Skeletal muscle satellite cell (primary cell): ENCODE results near the gene TMEM37.

Experiments
- H3K27me3 ChIP-seq: 2 replicates; pipeline ENCODE4 v1.7.0; 2013; ENCODE audit warnings: low read length; ENCODE audit not compliant: control insufficient read depth, insufficient read depth
- H3K36me3 ChIP-seq: 2 replicates; pipeline ENCODE4 v1.7.0; 2013; ENCODE audit warnings: mild to moderate bottlenecking, control low read depth, low read length; ENCODE audit not compliant: insufficient read depth
- H3K4me1 ChIP-seq: 2 replicates; pipeline ENCODE4 v1.7.0; 2013; ENCODE audit warnings: low read length; ENCODE audit not compliant: control insufficient read depth, insufficient read depth
- H3K4me2 ChIP-seq: 2 replicates; pipeline ENCODE4 v1.7.0; 2013; ENCODE audit warnings: mild to moderate bottlenecking, low read length
- H3K4me3 ChIP-seq: 2 replicates; pipeline ENCODE4 v1.7.0; 2013; ENCODE audit warnings: low read length
- H3K9ac ChIP-seq: 2 replicates; pipeline ENCODE4 v1.7.0; 2013; ENCODE audit warnings: mild to moderate bottlenecking, low read depth, low read length, moderate library complexity
- H3K9me3 ChIP-seq: replicated peaks from 2 replicates; pipeline ENCODE4 v1.7.0; 2013; ENCODE audit warnings: mild to moderate bottlenecking, control low read depth, low read length

TMEM37 gene

DNA sequence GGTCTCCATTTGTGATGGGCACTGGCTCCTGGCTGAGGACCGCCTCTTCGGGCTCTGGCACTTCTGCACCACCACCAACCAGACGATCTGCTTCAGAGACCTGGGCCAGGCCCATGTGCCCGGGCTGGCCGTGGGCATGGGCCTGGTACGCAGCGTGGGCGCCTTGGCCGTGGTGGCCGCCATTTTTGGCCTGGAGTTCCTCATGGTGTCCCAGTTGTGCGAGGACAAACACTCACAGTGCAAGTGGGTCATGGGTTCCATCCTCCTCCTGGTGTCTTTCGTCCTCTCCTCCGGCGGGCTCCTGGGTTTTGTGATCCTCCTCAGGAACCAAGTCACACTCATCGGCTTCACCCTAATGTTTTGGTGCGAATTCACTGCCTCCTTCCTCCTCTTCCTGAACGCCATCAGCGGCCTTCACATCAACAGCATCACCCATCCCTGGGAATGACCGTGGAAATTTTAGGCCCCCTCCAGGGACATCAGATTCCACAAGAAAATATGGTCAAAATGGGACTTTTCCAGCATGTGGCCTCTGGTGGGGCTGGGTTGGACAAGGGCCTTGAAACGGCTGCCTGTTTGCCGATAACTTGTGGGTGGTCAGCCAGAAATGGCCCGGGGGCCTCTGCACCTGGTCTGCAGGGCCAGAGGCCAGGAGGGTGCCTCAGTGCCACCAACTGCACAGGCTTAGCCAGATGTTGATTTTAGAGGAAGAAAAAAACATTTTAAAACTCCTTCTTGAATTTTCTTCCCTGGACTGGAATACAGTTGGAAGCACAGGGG, 5.5 kb downstream of the TMEM37 start:
- Histone ChIP-seq H3K27me3 (peaks cover 65% of the 10 kb centered on the region), H3K9ac (no peak overlapping the region), H3K4me1 (peaks cover 1% of the 10 kb centered on the region), H3K36me3 (no peaks in the 10 kb centered on the region), H3K4me2 (no peak overlapping the region), H3K4me3 (no peak overlapping the region), H3K9me3 (no peaks in the 10 kb centered on the region)

DNA sequence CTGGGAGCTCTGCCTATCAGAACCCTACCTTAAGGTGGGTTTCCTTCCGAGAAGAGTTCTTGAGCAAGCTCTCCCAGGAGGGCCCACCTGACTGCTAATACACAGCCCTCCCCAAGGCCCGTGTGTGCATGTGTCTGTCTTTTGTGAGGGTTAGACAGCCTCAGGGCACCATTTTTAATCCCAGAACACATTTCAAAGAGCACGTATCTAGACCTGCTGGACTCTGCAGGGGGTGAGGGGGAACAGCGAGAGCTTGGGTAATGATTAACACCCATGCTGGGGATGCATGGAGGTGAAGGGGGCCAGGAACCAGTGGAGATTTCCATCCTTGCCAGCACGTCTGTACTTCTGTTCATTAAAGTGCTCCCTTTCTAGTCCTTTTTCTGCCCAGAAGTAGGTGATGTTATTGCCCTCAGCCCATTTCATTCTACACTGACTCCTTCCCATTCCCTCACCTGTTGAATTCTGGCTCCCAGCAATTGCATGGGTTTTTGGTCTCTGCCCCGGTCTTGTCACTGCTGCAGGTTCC, 6.5 kb downstream of the TMEM37 start:
- peaks cover 55% of the 10 kb centered on the region for H3K27me3 ChIP-seq
- H3K9me3 ChIP-seq = no peaks in the 10 kb centered on the region
- H3K9ac ChIP-seq = no peak overlapping the region
- no peak overlapping the region for H3K4me2 ChIP-seq
- no peak overlapping the region for H3K4me3 ChIP-seq
- H3K4me1 ChIP-seq = no peaks in the 10 kb centered on the region
- no peaks in the 10 kb centered on the region for H3K36me3 ChIP-seq

DNA sequence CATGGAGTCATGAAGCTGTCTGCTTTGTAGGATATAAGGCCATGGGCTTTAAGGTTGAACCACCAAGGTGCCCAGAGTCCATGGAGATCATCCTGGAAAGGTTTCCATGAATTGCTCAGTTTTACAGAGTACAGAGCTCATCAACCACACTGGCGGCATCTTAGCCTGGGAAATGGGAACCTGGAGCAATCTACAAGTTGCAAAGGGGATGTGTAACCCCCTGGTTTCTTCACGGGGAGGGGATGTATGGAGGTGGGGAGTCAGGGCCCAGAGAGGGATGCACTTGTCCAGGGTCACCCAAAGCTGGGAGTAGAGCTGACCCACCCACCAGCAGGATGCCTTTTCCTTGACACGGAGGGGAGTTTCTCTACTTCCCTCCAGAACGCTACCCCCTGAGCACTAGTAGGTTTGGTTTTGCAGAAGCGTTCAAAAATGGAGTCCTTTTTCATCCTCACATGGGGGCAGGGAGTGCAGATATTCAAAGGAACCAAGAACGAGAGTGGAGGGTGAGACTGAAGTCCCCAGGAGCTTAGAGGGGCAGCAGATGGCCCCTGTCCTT, 7.2 kb downstream of the TMEM37 start:
- Histone ChIP-seq H3K4me2 (no peak overlapping the region), H3K4me3 (no peak overlapping the region), H3K9me3 (no peaks in the 10 kb centered on the region), H3K9ac (no peak overlapping the region), H3K4me1 (no peaks in the 10 kb centered on the region), H3K36me3 (no peaks in the 10 kb centered on the region), H3K27me3 (peaks cover 51% of the 10 kb centered on the region)

- H3K9me3 ChIP-seq = no peaks in the 10 kb centered on the region
- H3K4me2 ChIP-seq = no peak overlapping the region
- H3K9ac ChIP-seq = no peak overlapping the region
- peaks cover 48% of the 10 kb centered on the region for H3K27me3 ChIP-seq
- H3K4me1 ChIP-seq = no peaks in the 10 kb centered on the region
- no peaks in the 10 kb centered on the region for H3K36me3 ChIP-seq
- H3K4me3 ChIP-seq = no peak overlapping the region
These were observed 8.2 kb downstream of the TMEM37 start for GRCh38 chr2:119439574-119440500.

DNA sequence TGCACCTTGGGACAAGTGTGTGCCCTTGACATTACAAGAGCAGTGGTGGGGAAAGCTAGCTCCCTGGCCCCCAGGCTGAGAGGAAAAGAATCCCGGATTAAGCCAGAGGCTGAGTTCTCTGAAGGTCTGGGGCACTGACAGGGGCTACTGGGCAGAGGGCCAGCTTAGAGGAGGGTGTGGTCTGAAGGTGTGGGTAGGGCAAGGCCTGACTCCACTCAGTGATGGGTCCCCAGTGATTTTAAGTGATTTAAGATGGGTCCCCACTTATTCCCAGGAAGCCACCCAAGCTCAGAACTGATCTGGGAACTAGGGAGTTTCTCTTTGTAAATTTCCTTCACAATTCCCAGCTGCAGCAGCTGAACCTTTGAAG, 8.8 kb downstream of the TMEM37 start:
- Histone ChIP-seq H3K9me3 (no peaks in the 10 kb centered on the region), H3K4me1 (no peaks in the 10 kb centered on the region), H3K4me3 (no peak overlapping the region), H3K9ac (no peak overlapping the region), H3K27me3 (peaks cover 41% of the 10 kb centered on the region), H3K4me2 (no peak overlapping the region), H3K36me3 (no peaks in the 10 kb centered on the region)

DNA sequence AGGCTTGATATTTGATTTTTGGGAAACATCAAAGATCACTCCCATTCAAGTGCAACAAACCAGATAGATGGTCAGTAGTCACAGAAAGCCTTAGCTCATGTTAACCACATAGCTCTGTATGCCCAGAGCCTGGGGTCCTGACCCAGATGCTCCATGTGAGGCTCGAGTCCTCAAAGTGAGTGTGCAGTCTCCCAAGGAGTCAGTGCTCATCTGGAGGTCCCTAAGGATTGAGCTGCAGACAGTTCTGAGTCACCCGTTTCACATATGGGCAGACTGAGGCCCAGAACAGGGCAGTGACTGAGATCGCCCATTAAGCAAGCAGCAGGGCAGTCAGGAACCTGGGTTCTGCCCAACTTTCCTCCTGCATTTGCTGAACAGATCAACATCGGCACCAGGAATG, 9.2 kb downstream of the TMEM37 start:
- Histone ChIP-seq H3K9me3 (no peaks in the 10 kb centered on the region), H3K4me2 (no peak overlapping the region), H3K4me1 (no peaks in the 10 kb centered on the region), H3K4me3 (no peak overlapping the region), H3K27me3 (peaks cover 37% of the 10 kb centered on the region), H3K36me3 (no peaks in the 10 kb centered on the region), H3K9ac (no peak overlapping the region)

DNA sequence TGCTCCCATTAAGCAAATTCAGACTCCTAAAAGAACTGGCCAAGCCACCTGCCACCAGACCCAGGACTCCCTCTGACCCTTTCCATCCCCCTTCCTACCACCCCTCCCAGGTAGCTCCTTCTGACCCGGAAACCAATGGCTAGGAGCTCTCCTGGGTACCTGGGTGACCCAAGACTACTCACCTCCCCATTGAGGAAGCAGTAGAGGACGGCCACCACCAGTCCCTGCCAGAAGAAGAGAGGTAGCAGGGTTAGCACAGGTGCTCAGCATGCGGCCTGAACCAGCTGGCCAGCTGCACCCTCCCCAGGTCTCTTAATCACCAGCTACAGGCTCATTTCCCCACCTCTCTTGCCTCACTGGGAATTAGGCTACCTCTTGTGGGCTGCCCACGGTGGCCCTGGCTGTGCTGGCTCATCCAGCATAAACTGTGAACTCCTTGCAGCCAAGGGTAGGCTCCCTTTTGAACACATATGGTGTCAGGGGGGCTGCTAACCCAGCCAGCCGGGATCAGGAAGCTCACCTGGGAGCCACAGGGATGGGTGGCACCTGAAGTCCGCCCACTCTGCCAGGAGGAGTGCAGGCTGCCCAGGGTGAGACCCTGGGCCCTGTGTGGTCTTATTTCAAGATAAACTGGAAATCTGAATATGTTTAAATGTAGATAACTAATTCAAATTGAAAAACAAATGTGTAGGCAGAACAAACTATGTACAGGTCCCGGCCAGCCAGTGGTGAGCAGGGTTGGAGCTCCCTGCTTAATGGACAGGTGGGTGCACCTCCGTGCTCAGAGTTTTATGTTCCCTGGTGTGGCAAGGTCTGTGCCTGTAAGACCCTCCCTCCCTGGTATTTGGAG, 9.9 kb downstream of the TMEM37 start:
- H3K9me3 ChIP-seq = no peaks in the 10 kb centered on the region

DNA sequence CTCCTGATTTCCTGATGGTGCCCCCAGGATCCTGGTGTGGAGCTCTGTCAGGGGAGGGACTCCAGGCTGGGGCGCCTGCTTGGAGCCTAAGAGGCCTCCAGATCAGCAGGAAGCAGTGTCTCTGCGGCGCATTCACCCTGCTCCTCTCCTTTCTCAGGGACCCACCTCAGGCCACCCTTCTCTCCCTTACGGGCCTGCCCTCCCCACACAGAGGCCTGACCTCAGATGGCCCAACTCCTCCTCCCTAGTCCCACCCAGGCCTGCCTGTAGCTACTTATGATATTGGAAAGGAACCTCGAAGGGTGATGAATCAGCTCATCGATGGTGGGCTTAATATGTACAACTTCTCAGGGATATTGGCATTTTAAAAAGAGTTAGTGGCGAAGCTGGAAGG, 10.6 kb downstream of the TMEM37 start:
- no peak overlapping the region for H3K9ac ChIP-seq
- H3K27me3 ChIP-seq = peaks cover 42% of the 10 kb centered on the region
- H3K4me1 ChIP-seq = no peaks in the 10 kb centered on the region
- no peak overlapping the region for H3K4me2 ChIP-seq
- H3K9me3 ChIP-seq = no peaks in the 10 kb centered on the region
- no peak overlapping the region for H3K4me3 ChIP-seq
- no peaks in the 10 kb centered on the region for H3K36me3 ChIP-seq

More for the DNA sequence above, 9.9 kb downstream of the TMEM37 start:
- Histone ChIP-seq H3K36me3 (no peaks in the 10 kb centered on the region), H3K9ac (no peak overlapping the region), H3K4me1 (no peaks in the 10 kb centered on the region), H3K4me2 (no peak overlapping the region), H3K4me3 (no peak overlapping the region), H3K27me3 (peaks cover 40% of the 10 kb centered on the region)

DNA sequence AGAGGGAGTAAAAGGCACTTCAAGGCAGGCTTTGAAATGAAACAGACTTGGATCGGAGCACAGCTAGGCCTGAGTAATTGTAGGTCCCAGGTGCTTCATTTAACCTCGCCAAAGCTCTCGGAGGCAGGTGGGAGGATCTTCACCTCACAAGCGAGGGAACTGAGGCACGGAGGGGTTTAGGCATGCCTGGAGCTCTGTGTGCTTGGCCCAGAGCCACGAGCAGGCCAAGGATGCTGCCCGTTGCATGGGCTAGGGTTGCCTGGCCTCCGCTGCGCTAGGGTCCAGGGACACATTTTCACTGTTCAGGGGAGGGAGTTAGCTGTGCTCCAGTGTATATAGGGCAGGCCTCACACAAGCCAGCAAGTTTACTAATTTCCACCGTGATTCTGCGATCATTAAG, 11.2 kb downstream of the TMEM37 start:
- Histone ChIP-seq H3K36me3 (no peaks in the 10 kb centered on the region), H3K4me2 (no peak overlapping the region), H3K9me3 (no peaks in the 10 kb centered on the region), H3K4me3 (no peak overlapping the region), H3K4me1 (no peaks in the 10 kb centered on the region), H3K9ac (no peak overlapping the region), H3K27me3 (peaks cover 45% of the 10 kb centered on the region)

- no peaks in the 10 kb centered on the region for H3K4me1 ChIP-seq
- no peak overlapping the region for H3K4me2 ChIP-seq
- no peaks in the 10 kb centered on the region for H3K36me3 ChIP-seq
- H3K4me3 ChIP-seq = no peak overlapping the region
- peaks cover 44% of the 10 kb centered on the region for H3K27me3 ChIP-seq
- no peak overlapping the region for H3K9ac ChIP-seq
- no peaks in the 10 kb centered on the region for H3K9me3 ChIP-seq
These were observed 14.4 kb downstream of the TMEM37 start for GRCh38 chr2:119446037-119446436.
